LNCAP (cell line): ENCODE measurements around the gene RGS17.

Source experiments
- TF ChIP-seq, protein P1 (sequence below): fragments of 450-650 bp; IDR thresholded peaks from 2 replicates; pipeline ENCODE4 v1.5.1; 2017; ENCODE audit warnings: mild to moderate bottlenecking

RGS17 gene

DNA sequence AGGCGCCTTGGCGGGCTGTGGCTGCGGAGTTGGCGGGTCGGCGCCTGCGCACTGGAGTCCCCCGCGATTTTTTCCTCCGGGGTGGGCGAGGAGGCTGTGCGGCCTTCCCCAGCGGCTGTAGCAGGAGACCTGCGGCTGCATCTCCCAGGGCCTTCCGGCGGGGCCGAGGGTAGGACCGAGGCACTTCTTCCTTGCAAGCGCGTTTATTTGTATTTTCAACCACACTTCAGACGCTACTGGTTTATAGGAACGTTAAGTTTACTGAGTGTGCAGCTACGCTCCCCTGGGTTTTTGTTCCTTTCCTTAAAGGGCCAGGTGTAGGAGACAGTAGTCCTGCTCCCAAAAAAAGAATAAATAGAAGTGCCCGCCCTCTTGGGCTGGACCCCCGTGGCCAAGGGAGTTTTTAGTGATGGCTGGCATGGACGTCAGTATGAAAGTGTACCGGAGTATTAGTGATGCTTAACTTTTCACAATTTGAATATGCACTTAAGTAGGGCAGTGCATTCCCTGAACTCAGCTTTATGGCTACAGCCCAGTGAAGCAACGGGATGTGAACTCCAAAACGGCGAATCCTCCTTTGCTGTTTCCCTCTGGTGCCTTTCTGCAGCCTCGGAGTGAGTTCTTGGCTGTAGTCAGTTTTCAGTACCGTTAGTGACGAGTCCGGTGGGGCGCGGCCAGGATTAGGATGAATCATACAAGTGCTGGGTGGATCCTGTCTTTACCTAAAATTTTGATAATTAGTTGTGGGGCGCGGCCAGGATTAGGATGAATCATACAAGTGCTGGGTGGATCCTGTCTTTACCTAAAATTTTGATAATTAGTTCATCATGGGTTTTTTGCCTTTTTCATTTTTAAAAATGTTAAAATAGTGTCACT, 147.2 kb downstream of the RGS17 start:
- TF ChIP-seq, protein P1, sequence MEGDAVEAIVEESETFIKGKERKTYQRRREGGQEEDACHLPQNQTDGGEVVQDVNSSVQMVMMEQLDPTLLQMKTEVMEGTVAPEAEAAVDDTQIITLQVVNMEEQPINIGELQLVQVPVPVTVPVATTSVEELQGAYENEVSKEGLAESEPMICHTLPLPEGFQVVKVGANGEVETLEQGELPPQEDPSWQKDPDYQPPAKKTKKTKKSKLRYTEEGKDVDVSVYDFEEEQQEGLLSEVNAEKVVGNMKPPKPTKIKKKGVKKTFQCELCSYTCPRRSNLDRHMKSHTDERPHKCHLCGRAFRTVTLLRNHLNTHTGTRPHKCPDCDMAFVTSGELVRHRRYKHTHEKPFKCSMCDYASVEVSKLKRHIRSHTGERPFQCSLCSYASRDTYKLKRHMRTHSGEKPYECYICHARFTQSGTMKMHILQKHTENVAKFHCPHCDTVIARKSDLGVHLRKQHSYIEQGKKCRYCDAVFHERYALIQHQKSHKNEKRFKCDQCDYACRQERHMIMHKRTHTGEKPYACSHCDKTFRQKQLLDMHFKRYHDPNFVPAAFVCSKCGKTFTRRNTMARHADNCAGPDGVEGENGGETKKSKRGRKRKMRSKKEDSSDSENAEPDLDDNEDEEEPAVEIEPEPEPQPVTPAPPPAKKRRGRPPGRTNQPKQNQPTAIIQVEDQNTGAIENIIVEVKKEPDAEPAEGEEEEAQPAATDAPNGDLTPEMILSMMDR, result no peak

DNA sequence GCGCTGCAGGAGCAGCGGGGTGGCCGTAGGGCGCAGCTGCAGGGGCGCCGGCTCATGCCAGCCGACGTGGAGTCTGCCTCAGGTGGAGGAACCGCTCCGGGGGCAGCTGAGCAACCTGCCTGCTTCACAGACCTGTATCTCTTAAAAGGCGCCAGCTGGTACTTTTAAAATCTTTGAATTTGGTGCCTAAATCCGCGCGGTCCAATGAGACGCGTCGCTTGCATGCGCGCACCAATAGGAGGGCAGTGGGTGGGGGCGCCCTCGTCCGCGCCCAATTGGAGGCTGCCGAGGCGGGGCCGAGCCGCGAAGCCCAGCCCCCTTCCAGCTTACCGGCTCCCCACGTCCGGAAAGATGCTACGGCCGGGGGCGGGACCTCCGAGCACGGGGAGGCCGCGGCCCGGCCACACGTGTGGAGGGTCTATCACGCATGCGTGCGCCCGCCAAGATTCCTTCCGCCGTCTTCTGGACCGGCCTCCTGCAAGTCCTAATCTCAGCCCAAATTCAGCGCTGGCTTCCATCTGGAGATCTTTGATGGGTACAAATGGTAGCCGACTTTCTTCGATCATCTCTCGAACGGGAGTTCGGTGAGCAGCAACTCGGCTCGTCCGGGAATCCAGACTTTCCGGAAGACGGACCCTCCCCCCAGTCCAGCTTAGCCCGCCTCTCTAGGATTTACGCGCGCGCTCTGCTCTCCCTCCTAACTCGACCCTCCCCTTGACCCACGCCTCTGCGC, 148.0 kb downstream of the RGS17 start, which contains the start of gene FBXO5:
Gene FBXO5, minus strand, starts transcription at position 138 of the 733 bp plus-strand sequence. Its CDS starts 82 bp downstream, at position 56.
- TF ChIP-seq, protein P1, result no peak

DNA sequence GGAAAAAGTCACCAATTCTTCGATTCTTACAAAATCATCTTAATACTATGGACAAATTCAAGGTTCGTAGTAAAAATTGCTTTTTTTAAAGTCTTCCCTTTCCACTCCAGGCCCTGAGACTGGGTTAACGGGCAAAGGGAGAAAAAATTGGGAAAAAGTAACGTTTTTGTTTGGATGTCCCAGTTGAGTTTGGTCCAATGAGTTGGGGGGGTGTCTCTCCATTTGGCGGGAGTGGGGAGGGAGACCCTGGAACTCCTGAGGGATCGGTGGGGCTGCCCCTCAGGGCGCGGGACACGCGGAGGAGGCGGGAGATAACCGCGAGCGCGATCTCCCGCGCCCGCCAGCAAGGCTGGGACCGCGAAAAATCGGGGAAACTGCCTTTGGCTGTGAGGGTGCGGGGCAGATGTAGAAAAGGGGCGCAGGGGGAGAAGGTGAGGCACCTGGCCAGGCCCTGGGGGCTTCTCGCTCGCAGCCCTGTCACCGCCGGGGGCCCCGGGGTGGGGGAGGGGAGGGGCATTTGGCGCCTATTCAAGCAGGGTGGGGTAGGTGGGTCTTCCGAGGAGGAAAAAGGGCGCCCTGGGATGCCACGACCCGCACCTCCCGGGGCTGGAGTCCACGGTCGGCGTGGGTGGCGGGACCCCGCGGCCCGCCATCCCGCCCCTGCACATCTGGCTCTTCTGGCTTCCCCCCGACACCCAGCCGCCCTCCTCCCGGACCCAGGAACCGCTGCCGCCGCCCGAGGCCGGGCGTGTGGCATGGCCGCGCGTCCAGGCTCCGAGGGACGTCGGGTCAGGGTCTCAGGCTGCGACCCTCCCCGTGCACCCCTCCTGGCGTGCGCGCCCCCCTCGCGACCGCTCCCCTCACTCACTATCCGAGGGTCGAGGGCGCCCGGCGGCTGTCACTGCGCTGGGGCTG, 148.8 kb downstream of the RGS17 start:
- TF ChIP-seq, protein P1, result no peak

DNA sequence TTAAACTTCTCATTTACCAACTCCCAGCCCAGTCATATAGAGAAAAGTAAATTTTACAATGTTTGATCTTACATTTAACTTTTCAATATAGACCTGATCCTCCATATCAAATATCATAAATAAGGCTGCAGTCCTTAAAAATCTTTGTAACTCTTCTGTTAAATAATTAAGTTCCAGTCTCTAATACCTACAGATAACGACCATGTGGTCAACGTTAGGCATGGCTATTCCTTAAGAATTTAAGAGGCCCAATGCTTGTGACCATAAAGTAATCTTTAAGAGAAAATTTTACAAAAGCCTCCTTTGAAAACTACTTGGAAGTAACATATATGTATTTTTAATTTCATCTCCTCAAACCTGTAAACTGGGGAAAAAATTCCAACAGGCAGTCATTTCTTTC, 149.9 kb downstream of the RGS17 start:
- TF ChIP-seq, protein P1, result no peak

DNA sequence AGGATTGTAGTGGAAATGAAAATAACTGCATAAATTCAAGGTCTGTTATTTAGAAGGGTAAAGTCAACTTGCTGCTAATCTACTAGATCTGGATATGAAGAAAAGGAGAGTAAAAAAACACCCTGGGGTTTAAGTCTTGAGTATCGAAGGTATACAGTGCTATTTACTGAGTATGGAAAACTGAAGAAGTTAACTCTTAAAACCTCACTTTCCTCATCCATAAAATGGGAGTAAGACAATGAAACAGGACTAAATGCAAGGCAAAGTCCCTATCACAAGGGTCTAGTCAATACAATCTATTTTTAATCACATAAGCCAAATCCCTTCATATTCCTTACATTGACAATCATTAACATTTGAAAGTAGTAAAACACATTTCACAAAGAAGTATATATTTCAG, 150.4 kb downstream of the RGS17 start:
- TF ChIP-seq, protein P1, result no peak

DNA sequence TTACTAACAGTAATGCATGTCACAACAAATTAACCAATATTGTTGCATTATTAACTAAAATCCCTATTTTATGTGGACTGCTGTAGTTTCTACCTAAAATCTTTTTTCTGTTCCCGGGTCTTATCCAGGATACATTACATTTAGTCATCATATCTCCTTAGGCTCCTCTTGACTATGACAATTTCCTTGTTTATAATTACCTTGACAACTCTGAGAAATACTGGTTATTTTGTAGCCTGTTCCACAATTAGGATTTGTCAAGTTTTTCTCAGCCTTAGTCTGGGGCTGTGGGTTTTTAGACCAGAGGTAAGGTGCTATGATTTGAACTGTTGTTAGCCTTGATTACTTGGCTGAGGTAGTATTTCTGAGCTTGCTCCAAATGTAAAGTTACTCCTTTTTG, 152.0 kb downstream of the RGS17 start:
- TF ChIP-seq, protein P1, result no peak

DNA sequence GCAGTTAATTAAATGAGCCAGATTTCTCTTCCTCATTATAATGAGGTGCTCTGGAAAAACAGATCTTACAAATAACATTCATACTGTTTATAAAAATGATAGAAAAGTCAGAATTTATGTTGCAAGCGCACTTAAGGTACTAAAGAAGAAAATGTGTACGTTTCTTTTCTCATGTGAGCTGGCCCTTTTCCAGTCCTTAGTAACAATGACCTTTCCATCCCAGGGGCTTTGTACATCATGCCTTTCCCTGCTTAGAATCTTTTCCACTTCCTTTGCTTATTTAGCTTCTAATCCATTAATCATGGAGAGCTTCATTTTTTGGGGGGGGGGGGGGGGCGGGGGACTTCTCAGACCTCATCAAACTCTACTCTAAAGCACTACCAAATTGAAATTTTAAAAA, 153.0 kb downstream of the RGS17 start:
- TF ChIP-seq, protein P1, result no peak
